Suprapubic skin (tissue), 4 donors: Measurements from ENCODE around the gene IL18RAP. TPM values are rescaled to one million over a fixed set of nuclear protein-coding genes. Genes with fewer than 3 reads are reported as not detected.

Experiments used
- DNase-seq, 2 donors: peaks; one replicate each; pipeline ENCODE4 v3.0.0-alpha.2; 2019; ENCODE audit warnings: low spot score in 2 of 2
- H3K27ac ChIP-seq: fragments of 200-600 bp; sonication (generic); one replicate; pipeline ENCODE4 v1.5.1; 2019
- H3K27me3 ChIP-seq: fragments of 200-600 bp; sonication (generic); one replicate; pipeline ENCODE4 v1.5.1; 2019
- H3K36me3 ChIP-seq: fragments of 200-600 bp; sonication (generic); one replicate; pipeline ENCODE4 v1.5.1; 2019
- H3K4me1 ChIP-seq: fragments of 200-600 bp; sonication (generic); one replicate; pipeline ENCODE4 v1.5.1; 2019
- H3K4me3 ChIP-seq: fragments of 200-600 bp; sonication (generic); one replicate; pipeline ENCODE4 v1.5.1; 2019; ENCODE audit warnings: mild to moderate bottlenecking
- H3K9me3 ChIP-seq: fragments of 200-600 bp; sonication (generic); one replicate; pipeline ENCODE4 v1.5.1; 2019
- CTCF ChIP-seq, 2 donors: fragments of 200-600 bp in 1 of 2; fragments of 450-650 bp in 1 of 2; sonication (generic) in 1 of 2; IDR thresholded peaks; one replicate each; pipeline ENCODE4 v1.5.1; 2016 to 2019; ENCODE audit warnings: antibody characterized with exemption in 2 of 2, mild to moderate bottlenecking in 1 of 2, moderate library complexity in 1 of 2
- EP300 ChIP-seq: sonication (generic); formaldehyde crosslinking; IDR thresholded peaks from one replicate; pipeline ENCODE4 v1.6.1; 2017; ENCODE audit warnings: antibody characterized with exemption
- POLR2A ChIP-seq, 2 donors: fragments of 450-650 bp; IDR thresholded peaks; one replicate each; pipeline ENCODE4 v1.6.1; 2017; ENCODE audit warnings: antibody characterized with exemption in 2 of 2, mild to moderate bottlenecking in 2 of 2, moderate library complexity in 2 of 2
- POLR2AphosphoS5 ChIP-seq, 3 donors: sonication (generic); formaldehyde crosslinking; IDR thresholded peaks; one replicate each; pipeline ENCODE4 v1.6.1; 2017; ENCODE audit warnings: antibody characterized with exemption in 3 of 3
- WGBS: methylation state at CpG from one replicate; pipeline ENCODE4 v1.1.5; 2018; 5-methylcytosine and 5-hydroxymethylcytosine counted together
- total RNA-seq, 4 donors: library from RNA; depleted of rRNA; stranded (reverse); fragments of >200 nt; gene quantifications; one replicate each; pipeline ENCODE4 v1.1.0, GENCODE V29; 2016

Gene IL18RAP
- 1 to 10 TPM in 1 of 4 donors, under 1 TPM in 1, not detected in 2; 0.59 to 2.3 TPM for total RNA-seq

GRCh38 chr2:102422910-102423309 is at the start of gene IL18RAP:
Gene IL18RAP, plus strand, starts transcription at chr2:102423160. Its CDS starts 118 bp downstream, at chr2:102423278.
- no peak for DNase-seq
- Histone ChIP-seq H3K27me3 (no peaks in the 10 kb centered on the region), H3K36me3 (no peaks in the 10 kb centered on the region), H3K27ac (no peak within 1 kb of the TSS), H3K9me3 (no peaks in the 10 kb centered on the region), H3K4me1 (no peaks in the 10 kb centered on the region), H3K4me3 (no peak within 1 kb of the TSS)
- no peak for TF ChIP-seq CTCF (IDR thresholded peaks at IDR 0.05)
- TF ChIP-seq POLR2AphosphoS5 (IDR thresholded peaks at IDR 0.05), result no peak
- no peak for TF ChIP-seq POLR2A (IDR thresholded peaks at IDR 0.05)
- TF ChIP-seq EP300, result no peak
- 53% methylated on average over 3 of the region's 3 CpGs for WGBS

GRCh38 chr2:102376052-102376591 is 46.8 kb upstream of the IL18RAP start:
- no peak for DNase-seq
- WGBS, result 79% methylated on average over 1 of the region's 1 CpG
- TF ChIP-seq POLR2A (IDR thresholded peaks at IDR 0.05), result no peak
- no peak for TF ChIP-seq EP300
- no peak for TF ChIP-seq POLR2AphosphoS5 (IDR thresholded peaks at IDR 0.05)
- TF ChIP-seq CTCF (IDR thresholded peaks at IDR 0.05), result no peak

DNA sequence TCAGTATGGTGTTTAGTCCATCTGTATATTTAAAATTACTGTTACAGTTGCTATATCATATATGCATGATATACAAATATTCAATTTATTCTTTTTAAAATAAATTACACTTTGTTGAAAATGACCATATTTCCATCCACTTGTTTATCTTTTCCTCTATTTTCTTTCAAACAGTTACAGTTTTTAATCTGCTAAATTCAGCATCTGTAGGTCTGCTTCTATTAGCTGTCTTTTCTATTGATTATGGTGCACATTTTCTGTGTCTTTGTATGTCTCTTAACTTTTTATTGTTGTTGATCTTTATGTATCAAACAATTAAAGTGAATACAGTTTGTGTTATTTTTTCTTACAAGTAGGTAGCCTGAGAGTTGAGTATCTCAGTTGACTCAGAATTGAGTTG is 39.2 kb upstream of the IL18RAP start:
- Histone ChIP-seq H3K27ac (no peak overlapping the region), H3K36me3 (peaks cover 3% of the 10 kb centered on the region), H3K9me3 (no peaks in the 10 kb centered on the region), H3K4me3 (no peak overlapping the region), H3K4me1 (no peaks in the 10 kb centered on the region), H3K27me3 (no peaks in the 10 kb centered on the region)
- no peak for DNase-seq
- TF ChIP-seq EP300 (no peak), CTCF (IDR thresholded peaks at IDR 0.05) (no peak), POLR2A (IDR thresholded peaks at IDR 0.05) (no peak), POLR2AphosphoS5 (IDR thresholded peaks at IDR 0.05) (no peak)

More at GRCh38 chr2:102376052-102376591, 46.8 kb upstream of the IL18RAP start:
- H3K4me1 ChIP-seq, result no peaks in the 10 kb centered on the region
- H3K36me3 ChIP-seq, result no peaks in the 10 kb centered on the region
- H3K27ac ChIP-seq, result no peak overlapping the region
- no peak overlapping the region for H3K4me3 ChIP-seq
- H3K9me3 ChIP-seq, result no peaks in the 10 kb centered on the region
- H3K27me3 ChIP-seq, result no peaks in the 10 kb centered on the region

DNA sequence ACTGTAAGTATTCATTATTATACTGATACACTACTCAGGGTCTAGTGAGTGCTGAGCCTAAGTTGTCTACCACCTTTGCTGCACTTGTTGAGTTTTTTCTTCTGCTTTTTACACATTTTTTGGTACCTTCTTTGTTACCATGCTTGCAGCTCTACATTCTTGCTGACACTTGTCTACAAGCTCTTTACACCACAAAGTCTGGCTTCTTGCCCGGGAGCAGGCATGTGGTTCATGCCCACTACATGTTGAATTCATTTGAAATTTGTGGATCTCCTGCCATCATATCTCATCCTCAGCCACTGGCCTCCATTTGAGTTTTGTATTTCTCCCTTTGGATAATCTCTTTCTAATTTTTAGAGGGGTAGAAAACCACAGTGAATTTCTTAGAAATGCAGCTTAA is 37.4 kb upstream of the IL18RAP start:
- H3K9me3 ChIP-seq, result no peaks in the 10 kb centered on the region
- no peak for TF ChIP-seq CTCF (IDR thresholded peaks at IDR 0.05)
- no peak for TF ChIP-seq EP300
- no peak for TF ChIP-seq POLR2A (IDR thresholded peaks at IDR 0.05)
- TF ChIP-seq POLR2AphosphoS5 (IDR thresholded peaks at IDR 0.05), result no peak
- peaks cover 3% of the 10 kb centered on the region for H3K36me3 ChIP-seq
- H3K4me3 ChIP-seq, result no peak overlapping the region
- 46% methylated on average over 1 of the region's 1 CpG for WGBS
- no peaks in the 10 kb centered on the region for H3K27me3 ChIP-seq
- H3K27ac ChIP-seq, result no peak overlapping the region
- no peak for DNase-seq
- H3K4me1 ChIP-seq, result no peaks in the 10 kb centered on the region

- Histone ChIP-seq H3K27me3 (no peaks in the 10 kb centered on the region), H3K36me3 (peaks cover 3% of the 10 kb centered on the region), H3K27ac (no peak overlapping the region), H3K4me3 (no peak overlapping the region), H3K9me3 (no peaks in the 10 kb centered on the region), H3K4me1 (no peaks in the 10 kb centered on the region)
- no peak for DNase-seq
- WGBS, result 57% methylated on average over 3 of the region's 3 CpGs
- TF ChIP-seq EP300, result no peak
- TF ChIP-seq POLR2AphosphoS5 (IDR thresholded peaks at IDR 0.05), result no peak
- TF ChIP-seq POLR2A (IDR thresholded peaks at IDR 0.05), result no peak
- TF ChIP-seq CTCF (IDR thresholded peaks at IDR 0.05), result no peak
These were observed 37.0 kb upstream of the IL18RAP start for GRCh38 chr2:102386004-102386403.
